HCT116 (cell line): ENCODE data around the gene OMP. TPM values are rescaled to one million over a fixed set of nuclear protein-coding genes. Genes with fewer than 3 reads are reported as not detected.
A peak's percentile ranks its signal among the peaks of the same experiment; 100 is the strongest.

Source experiments
- ATAC-seq: fragments of 200-7000 bp; cut with Tn5 transposase; 2 replicates; pipeline ENCODE4 v1.9.1; 2020; ENCODE audit warnings: mild to moderate bottlenecking, moderate library complexity
- BruUV-seq: library from RNA; stranded (reverse); fragments of 400-500 nt; replicated peaks from 2 replicates; lab custom pipeline; 2021; lab: Mats Ljungman, UMichigan
- CTCF ChIA-PET: fragments of 300-600 bp; sonication (Branson Sonifier 250); formaldehyde crosslinking; loops from one replicate; lab custom pipeline; 2021; ENCODE audit warnings: antibody characterized with exemption; lab: Charles Lee
- POLR2A ChIA-PET: fragments of 300-600, 350-600 bp; sonication (Branson Sonifier 250); formaldehyde crosslinking; loops from one replicate; lab custom pipeline; 2021; ENCODE audit warnings: antibody characterized with exemption; lab: Charles Lee
- RAD21 ChIA-PET, 2 experiments: fragments of 300-600 bp; sonication (Branson Sonifier 250); formaldehyde crosslinking; loops; one replicate each; lab custom pipeline; 2023; ENCODE audit warnings: low total read pairs in 2 of 2; ENCODE audit not compliant: uncharacterized antibody in 2 of 2, unreplicated experiment in 2 of 2, low non-redundant PET in 1 of 2; lab: Charles Lee
- DNase-seq: peaks from one replicate; pipeline ENCODE4 v3.0.0-alpha.2; 2010; ENCODE audit warnings: low read depth, low spot score
- H2AFZ ChIP-seq: fragments of 200-600 bp; shearing (Covaris generic), sonication (generic); 2 replicates; pipeline ENCODE4 v1.6.1; 2017; ENCODE audit warnings: low read depth, mixed run types, mixed read lengths, antibody characterized with exemption, low read length; ENCODE audit not compliant: poor library complexity, severe bottlenecking
- H3K27ac ChIP-seq: 2 replicates; pipeline ENCODE4 v1.5.1; 2012; ENCODE audit warnings: low read depth, low read length
- H3K27me3 ChIP-seq: fragments of 200-600 bp; sonication (generic); 2 replicates; pipeline ENCODE4 v1.6.1; 2016; ENCODE audit warnings: mixed run types, low read length, mixed read lengths; ENCODE audit not compliant: insufficient read depth
- H3K36me3 ChIP-seq, 2 experiments: fragments of 200-500 bp in 1 of 2; fragments of 200-600 bp in 1 of 2; sonication (Bioruptor generic) in 1 of 2; sonication (generic) in 1 of 2; 2 replicates each; pipeline versions ENCODE4 v1.5.1 to v1.6.1; 2014 to 2016; ENCODE audit warnings: low read length in 2 of 2, inconsistent platforms in 1 of 2, mixed read lengths in 1 of 2, mixed run types in 1 of 2; ENCODE audit not compliant: insufficient read depth in 2 of 2, control insufficient read depth in 1 of 2
- H3K4me1 ChIP-seq, 2 experiments: fragments of 200-600 bp in 1 of 2; sonication (generic) in 1 of 2; 2 replicates each; pipeline versions ENCODE4 v1.5.1 to v1.6.1; 2012 to 2017; ENCODE audit warnings: low read length in 2 of 2, inconsistent platforms in 1 of 2, mild to moderate bottlenecking in 1 of 2, mixed read lengths in 1 of 2, mixed run types in 1 of 2, moderate library complexity in 1 of 2; ENCODE audit not compliant: insufficient read depth in 2 of 2, control insufficient read depth in 1 of 2
- H3K4me2 ChIP-seq: fragments of 200-600 bp; sonication (generic); 2 replicates; pipeline ENCODE4 v1.6.1; 2017; ENCODE audit warnings: mixed run types, low read length, mixed read lengths
- H3K4me3 ChIP-seq, 2 experiments: fragments of 200-600 bp in 1 of 2; sonication (generic) in 1 of 2; replicated peaks in 1 of 2; 2 replicates each; pipeline ENCODE4 v1.5.1; 2011 to 2016; ENCODE audit warnings: low read length in 2 of 2, control low read depth in 1 of 2, low read depth in 1 of 2, mild to moderate bottlenecking in 1 of 2, mixed read lengths in 1 of 2, mixed run types in 1 of 2
- H3K79me2 ChIP-seq: fragments of 200-600 bp; sonication (generic); 2 replicates; pipeline ENCODE4 v1.6.1; 2017; ENCODE audit warnings: mild to moderate bottlenecking, mixed run types, low read length, moderate library complexity, mixed read lengths; ENCODE audit not compliant: insufficient read depth
- H3K9ac ChIP-seq: fragments of 200-600 bp; sonication (generic); 2 replicates; pipeline ENCODE4 v1.6.1; 2016; ENCODE audit warnings: low read length, mixed read lengths
- H3K9me2 ChIP-seq: fragments of 200-600 bp; sonication (generic), shearing (Covaris generic); 2 replicates; pipeline ENCODE4 v1.6.1; 2017; ENCODE audit warnings: mixed run types, mild to moderate bottlenecking, moderate library complexity; ENCODE audit not compliant: insufficient read depth
- H3K9me3 ChIP-seq, 2 experiments: fragments of 200-500 bp in 1 of 2; fragments of 200-600 bp in 1 of 2; sonication (Bioruptor generic) in 1 of 2; sonication (generic) in 1 of 2; 2 replicates each; pipeline ENCODE4 v1.6.1; 2014 to 2017; ENCODE audit warnings: low read length in 2 of 2, mixed read lengths in 2 of 2, inconsistent platforms in 1 of 2, low read depth in 1 of 2, mild to moderate bottlenecking in 1 of 2, mixed run types in 1 of 2, moderate library complexity in 1 of 2; ENCODE audit not compliant: control insufficient read depth in 1 of 2, insufficient read depth in 1 of 2
- H4K20me1 ChIP-seq: fragments of 200-600 bp; sonication (generic), shearing (Covaris generic); 2 replicates; pipeline ENCODE4 v1.6.1; 2017; ENCODE audit warnings: mixed run types, mild to moderate bottlenecking, moderate library complexity; ENCODE audit not compliant: insufficient read depth
- ELF1 ChIP-seq: IDR thresholded peaks from 2 replicates; pipeline ENCODE4 v1.6.1; 2012; ENCODE audit warnings: low read depth, borderline replicate concordance
- EZH2 ChIP-seq: fragments of 200-600 bp; sonication (generic); IDR thresholded peaks from 2 replicates; pipeline ENCODE4 v1.6.1; 2017; ENCODE audit warnings: antibody characterized with exemption, mixed run types
- RAD21 ChIP-seq: IDR thresholded peaks from 2 replicates; pipeline ENCODE4 v1.6.1; 2012; ENCODE audit warnings: low read depth, mild to moderate bottlenecking
- ZFX ChIP-seq: fragments of 450-650 bp; IDR thresholded peaks from 2 replicates; pipeline ENCODE4 v1.6.1; 2017
- ZNF274 ChIP-seq: fragments of 200-500 bp; sonication (Bioruptor generic); IDR thresholded peaks from 2 replicates; pipeline ENCODE4 v1.6.1; 2014; ENCODE audit warnings: mild to moderate bottlenecking, low read depth, low read length, inconsistent platforms
- intact Hi-C: fragments of 100-400 bp; cut with micrococcal nuclease; formaldehyde crosslinking; loops from 2 replicates; pipeline ENCODE4 v1.10.0; 2022
- total RNA-seq: library from RNA; stranded (reverse); gene quantifications from one replicate; pipeline ENCODE4 v1.2.1, GENCODE V29; 2021; ENCODE audit not compliant: unreplicated experiment
- TF ChIP-seq, protein P1 (sequence below), 3 experiments: fragments of 200-600 bp in 1 of 3; sonication (generic) in 1 of 3; IDR thresholded peaks in 2 of 3; conservative IDR thresholded peaks in 1 of 3; 2 replicates each; pipeline ENCODE4 v1.5.1; 2012 to 2017; ENCODE audit warnings: low read depth in 2 of 3, low read length in 2 of 3, antibody characterized with exemption in 1 of 3, borderline replicate concordance in 1 of 3, control low read depth in 1 of 3, mild to moderate bottlenecking in 1 of 3, mixed read lengths in 1 of 3, mixed run types in 1 of 3, moderate library complexity in 1 of 3; ENCODE audit not compliant: insufficient read depth in 1 of 3

Gene OMP
- total RNA-seq, 1 experiment from 2014 or later: not detected

- Histone ChIP-seq H3K4me2 (peak overlapping the region; percentile 93), H3K27me3 (no peaks in the 10 kb centered on the region), H3K27ac (no peak overlapping the region; the same call in 1 of the 2 replicates), H4K20me1 (no peaks in the 10 kb centered on the region), H3K9ac (peak overlapping the region; percentile 30; the same call in 1 of the 2 replicates), H3K9me2 (no peaks in the 10 kb centered on the region), H3K4me3 (peak overlapping the region; percentile 43 to 60), H3K79me2 (no peaks in the 10 kb centered on the region), H3K9me3 (no peaks in the 10 kb centered on the region), H3K4me1 (peaks cover 3 to 15% of the 10 kb centered on the region in 2 experiments; a peak in 3 of 4 replicates), H3K36me3 (no peaks in the 10 kb centered on the region), H2AFZ (peak overlapping the region; percentile 92)
- intact Hi-C loops: loop anchor here (1.0 kb wide), 3 partner anchors 61 to 492 kb away; no protein-coding TSS in a partner anchor
- no peak for DNase-seq
- RAD21 ChIA-PET: interaction anchor here in 1 of 2 experiments (1.0 to 1.7 kb wide), 2 partner anchors 80 to 421 kb away, joined by 3 to 4 read pairs; no protein-coding TSS in a partner anchor
- no TSS peak for BruUV-seq
- TF ChIP-seq ZNF274 (no peak), ELF1 (no peak), ZFX (no peak), RAD21 (peak; percentile 84), EZH2 (no peak)
- TF ChIP-seq, protein P1, sequence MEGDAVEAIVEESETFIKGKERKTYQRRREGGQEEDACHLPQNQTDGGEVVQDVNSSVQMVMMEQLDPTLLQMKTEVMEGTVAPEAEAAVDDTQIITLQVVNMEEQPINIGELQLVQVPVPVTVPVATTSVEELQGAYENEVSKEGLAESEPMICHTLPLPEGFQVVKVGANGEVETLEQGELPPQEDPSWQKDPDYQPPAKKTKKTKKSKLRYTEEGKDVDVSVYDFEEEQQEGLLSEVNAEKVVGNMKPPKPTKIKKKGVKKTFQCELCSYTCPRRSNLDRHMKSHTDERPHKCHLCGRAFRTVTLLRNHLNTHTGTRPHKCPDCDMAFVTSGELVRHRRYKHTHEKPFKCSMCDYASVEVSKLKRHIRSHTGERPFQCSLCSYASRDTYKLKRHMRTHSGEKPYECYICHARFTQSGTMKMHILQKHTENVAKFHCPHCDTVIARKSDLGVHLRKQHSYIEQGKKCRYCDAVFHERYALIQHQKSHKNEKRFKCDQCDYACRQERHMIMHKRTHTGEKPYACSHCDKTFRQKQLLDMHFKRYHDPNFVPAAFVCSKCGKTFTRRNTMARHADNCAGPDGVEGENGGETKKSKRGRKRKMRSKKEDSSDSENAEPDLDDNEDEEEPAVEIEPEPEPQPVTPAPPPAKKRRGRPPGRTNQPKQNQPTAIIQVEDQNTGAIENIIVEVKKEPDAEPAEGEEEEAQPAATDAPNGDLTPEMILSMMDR (IDR thresholded peaks at IDR 0.05 in 2 of 3, conservative IDR thresholded peaks at IDR 0.05 in 1 of 3; ENCODE audit: borderline replicate concordance in 1 of 3, insufficient read depth in 1 of 3, low read depth in 2 of 3, low read length in 2 of 3): peak; percentile 99
- TF ChIP-seq, all 23 proteins: peak for 2
- ChIA-PET CTCF (interaction anchor here (0.6 to 2.6 kb wide), 24 partner anchors 8 to 499 kb away, joined by 3 to 26 read pairs (median 4); partner anchors contain the start of gene B3GNT6), POLR2A (interaction anchor here (1.0 kb wide), 1 partner anchor 12 kb away, joined by 3 read pairs; no protein-coding TSS in a partner anchor)
- peak; percentile 89 for ATAC-seq
Observed at GRCh38 chr11:77127235-77127911, 24.7 kb downstream of the OMP start.
